ENCODE results near the gene IQCH. TPM values are rescaled to one million over a fixed set of nuclear protein-coding genes. Genes with fewer than 3 reads are reported as not detected.

The IQCH gene
- total RNA-seq, 2 donors from 2014 or later, result 0.52 to 0.83 TPM

GRCh38 chr15:67373971-67374370 lies 119.4 kb downstream of the IQCH start:
- Histone ChIP-seq H3K27me3 (no peaks in the 10 kb centered on the region), H3K36me3 (no peaks in the 10 kb centered on the region), H3K9me3 (no peaks in the 10 kb centered on the region), H3K27ac (no peak overlapping the region), H3K4me1 (no peaks in the 10 kb centered on the region), H3K4me3 (no peak overlapping the region)
- TF ChIP-seq, protein P1, sequence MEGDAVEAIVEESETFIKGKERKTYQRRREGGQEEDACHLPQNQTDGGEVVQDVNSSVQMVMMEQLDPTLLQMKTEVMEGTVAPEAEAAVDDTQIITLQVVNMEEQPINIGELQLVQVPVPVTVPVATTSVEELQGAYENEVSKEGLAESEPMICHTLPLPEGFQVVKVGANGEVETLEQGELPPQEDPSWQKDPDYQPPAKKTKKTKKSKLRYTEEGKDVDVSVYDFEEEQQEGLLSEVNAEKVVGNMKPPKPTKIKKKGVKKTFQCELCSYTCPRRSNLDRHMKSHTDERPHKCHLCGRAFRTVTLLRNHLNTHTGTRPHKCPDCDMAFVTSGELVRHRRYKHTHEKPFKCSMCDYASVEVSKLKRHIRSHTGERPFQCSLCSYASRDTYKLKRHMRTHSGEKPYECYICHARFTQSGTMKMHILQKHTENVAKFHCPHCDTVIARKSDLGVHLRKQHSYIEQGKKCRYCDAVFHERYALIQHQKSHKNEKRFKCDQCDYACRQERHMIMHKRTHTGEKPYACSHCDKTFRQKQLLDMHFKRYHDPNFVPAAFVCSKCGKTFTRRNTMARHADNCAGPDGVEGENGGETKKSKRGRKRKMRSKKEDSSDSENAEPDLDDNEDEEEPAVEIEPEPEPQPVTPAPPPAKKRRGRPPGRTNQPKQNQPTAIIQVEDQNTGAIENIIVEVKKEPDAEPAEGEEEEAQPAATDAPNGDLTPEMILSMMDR (IDR thresholded peaks at IDR 0.05), result no peak
- no peak for DNase-seq (ENCODE audit: low spot score)

DNA sequence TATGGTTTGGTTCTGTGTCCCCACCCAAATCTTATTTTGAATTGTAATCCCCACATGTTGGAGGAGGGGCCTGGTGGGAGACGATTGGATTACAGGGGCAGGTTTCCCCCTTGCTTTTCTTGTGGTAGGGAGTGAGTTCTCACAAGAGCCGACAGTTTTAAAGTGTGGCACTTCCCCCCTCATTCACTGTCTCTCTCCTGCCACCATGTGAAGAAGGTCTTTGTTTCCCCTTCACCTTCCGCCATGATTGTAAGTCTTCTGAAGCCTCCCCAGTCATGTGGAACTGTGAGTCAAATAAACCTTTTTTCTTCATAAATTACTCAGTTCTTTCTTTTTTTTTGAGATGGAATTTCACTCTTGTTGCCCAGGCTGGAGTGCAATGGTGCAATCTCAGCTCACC lies 124.9 kb downstream of the IQCH start:
- Histone ChIP-seq H3K9me3 (no peaks in the 10 kb centered on the region), H3K36me3 (no peaks in the 10 kb centered on the region), H3K27me3 (no peaks in the 10 kb centered on the region), H3K4me3 (no peak overlapping the region), H3K4me1 (no peaks in the 10 kb centered on the region), H3K27ac (no peak overlapping the region)
- TF ChIP-seq, protein P1 (IDR thresholded peaks at IDR 0.05), result no peak
- DNase-seq (ENCODE audit: low spot score), result no peak

- Histone ChIP-seq H3K27me3 (no peaks in the 10 kb centered on the region), H3K4me3 (no peak overlapping the region), H3K9me3 (no peaks in the 10 kb centered on the region), H3K36me3 (no peaks in the 10 kb centered on the region), H3K27ac (no peak overlapping the region), H3K4me1 (no peaks in the 10 kb centered on the region)
- TF ChIP-seq, protein P1 (IDR thresholded peaks at IDR 0.05), result no peak
- no peak for DNase-seq (ENCODE audit: low spot score)
Measured at GRCh38 chr15:67380921-67381320, 126.3 kb downstream of the IQCH start.

DNA sequence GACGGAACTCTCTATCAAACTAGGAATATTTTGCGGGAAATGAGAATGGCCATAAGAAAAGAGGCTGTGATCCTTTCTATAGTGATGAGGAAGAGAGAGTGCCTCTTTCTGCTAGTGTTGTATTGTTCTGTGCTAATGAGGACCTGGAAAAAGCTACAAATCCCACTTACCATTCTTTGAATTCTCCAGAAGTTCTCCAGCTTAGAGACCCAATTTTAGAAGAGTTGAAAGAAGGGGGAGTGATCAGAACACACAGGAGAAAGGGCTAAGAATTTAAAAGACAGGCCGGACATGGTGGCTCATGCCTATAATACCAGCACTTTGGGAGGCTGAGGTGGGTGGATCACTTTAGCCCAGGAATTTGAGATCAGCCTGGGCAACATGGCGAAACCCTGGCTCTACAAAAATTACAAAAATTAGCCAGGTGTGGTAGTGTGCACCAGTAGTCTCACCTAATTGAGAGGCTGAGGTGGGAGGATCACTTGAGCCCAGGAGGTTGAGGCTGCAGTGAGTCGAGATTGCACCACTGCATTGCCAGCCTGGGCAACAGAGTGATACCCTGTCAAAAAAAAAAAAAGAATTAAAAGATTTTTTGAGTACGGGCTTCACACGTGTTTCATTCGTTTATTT lies 126.9 kb downstream of the IQCH start:
- no peaks in the 10 kb centered on the region for H3K27me3 ChIP-seq
- no peak for DNase-seq (ENCODE audit: low spot score)
- H3K4me3 ChIP-seq, result no peak overlapping the region
- H3K4me1 ChIP-seq, result no peaks in the 10 kb centered on the region
- no peaks in the 10 kb centered on the region for H3K9me3 ChIP-seq
- no peaks in the 10 kb centered on the region for H3K36me3 ChIP-seq
- TF ChIP-seq, protein P1 (IDR thresholded peaks at IDR 0.05), result no peak
- H3K27ac ChIP-seq, result no peak overlapping the region

GRCh38 chr15:67382723-67383122 lies 128.1 kb downstream of the IQCH start:
- no peaks in the 10 kb centered on the region for H3K9me3 ChIP-seq
- no peak overlapping the region for H3K27ac ChIP-seq
- no peak for DNase-seq (ENCODE audit: low spot score)
- no peaks in the 10 kb centered on the region for H3K4me1 ChIP-seq
- no peaks in the 10 kb centered on the region for H3K27me3 ChIP-seq
- no peak overlapping the region for H3K4me3 ChIP-seq
- TF ChIP-seq, protein P1 (IDR thresholded peaks at IDR 0.05), result no peak
- H3K36me3 ChIP-seq, result no peaks in the 10 kb centered on the region

GRCh38 chr15:67383899-67384298 lies 129.3 kb downstream of the IQCH start:
- H3K9me3 ChIP-seq, result no peaks in the 10 kb centered on the region
- TF ChIP-seq, protein P1 (IDR thresholded peaks at IDR 0.05), result no peak
- no peak for DNase-seq (ENCODE audit: low spot score)
- H3K27ac ChIP-seq, result no peak overlapping the region
- H3K4me3 ChIP-seq, result no peak overlapping the region
- no peaks in the 10 kb centered on the region for H3K4me1 ChIP-seq
- no peaks in the 10 kb centered on the region for H3K27me3 ChIP-seq
- no peaks in the 10 kb centered on the region for H3K36me3 ChIP-seq

Data from right atrium auricular region (tissue), 2 donors.